ENCODE results near the gene ZBTB32.
A peak's percentile ranks its signal among the peaks of the same experiment; 100 is the strongest.

GRCh38 chr19:35702223-35703012, 1.9 kb upstream of the ZBTB32 start:
- no peak for TF ChIP-seq ZNF48 (tag by site-specific recombination; IDR thresholded peaks at IDR 0.05)
- TF ChIP-seq CTCF (tag by site-specific recombination; IDR thresholded peaks at IDR 0.05), result peak; percentile 51; the same call in 1 of the 2 replicates
- no peak for TF ChIP-seq ZNF658 (tag by site-specific recombination; IDR thresholded peaks at IDR 0.05)
- TF ChIP-seq ZBTB17 (tag by site-specific recombination; IDR thresholded peaks at IDR 0.05), result peak; percentile 87
- TF ChIP-seq REST (tag by site-specific recombination; IDR thresholded peaks at IDR 0.05), result peak; percentile 83
- TF ChIP-seq ZNF248 (tag by site-specific recombination; IDR thresholded peaks at IDR 0.05), result no peak
- no peak for TF ChIP-seq ATF2 (tag by site-specific recombination; IDR thresholded peaks at IDR 0.05; ENCODE audit: low read depth)
- TF ChIP-seq ZNF558 (tag by site-specific recombination; IDR thresholded peaks at IDR 0.05), result no peak
- TF ChIP-seq AEBP2 (tag by site-specific recombination; IDR thresholded peaks at IDR 0.05; ENCODE audit: borderline replicate concordance), result no peak
- TF ChIP-seq REPIN1 (tag by site-specific recombination; IDR thresholded peaks at IDR 0.05; ENCODE audit: low read depth), result peak; percentile 94; the same call in 1 of the 2 replicates

Data from HEK293 (cell line).